Muscle of leg (tissue), 16 donors: Measurements from ENCODE around the gene GPR149. TPM values are rescaled to one million over a fixed set of nuclear protein-coding genes. Genes with fewer than 3 reads are reported as not detected.
"Not testable (repeated sequence)": the region's sequence is repeated elsewhere in the genome, so short reads cannot be mapped to it uniquely, and the experiment has no call there.

Experiments
- DNase-seq: peaks from one replicate; pipeline ENCODE4 v3.0.0; 2013
- H3K27ac ChIP-seq: one replicate; pipeline ENCODE4 v1.5.1; 2013; ENCODE audit warnings: mild to moderate bottlenecking, low read length, control low read depth
- H3K27me3 ChIP-seq: one replicate; pipeline ENCODE4 v1.6.1; 2013; ENCODE audit warnings: low read length; ENCODE audit not compliant: control insufficient read depth, insufficient read depth
- H3K36me3 ChIP-seq: one replicate; pipeline ENCODE4 v1.6.1; 2013; ENCODE audit warnings: low read length; ENCODE audit not compliant: control insufficient read depth, insufficient read depth
- H3K4me1 ChIP-seq: one replicate; pipeline ENCODE4 v1.6.1; 2013; ENCODE audit warnings: low read length; ENCODE audit not compliant: control insufficient read depth, insufficient read depth
- H3K4me3 ChIP-seq: one replicate; pipeline ENCODE4 v1.5.1; 2013; ENCODE audit warnings: low read length, control low read depth
- H3K9me3 ChIP-seq: replicated peaks from 2 replicates; pipeline ENCODE4 v1.6.1; 2013; ENCODE audit warnings: low read depth, low read length; ENCODE audit not compliant: control insufficient read depth
- WGBS: methylation state at CpG from one replicate; pipeline ENCODE4 v1.1.5; 2013; ENCODE audit warnings: missing lambda C conversion rate; ENCODE audit not compliant: insufficient coverage; 5-methylcytosine and 5-hydroxymethylcytosine counted together
- long read RNA-seq, 11 donors: transcript quantifications; one replicate each; lab custom pipeline, GENCODE V29; 2026
- polyA plus RNA-seq, 8 donors: library from polyadenylated mRNA; unstranded; fragments of 120-200 nt; gene quantifications; one replicate each; pipeline versions ENCODE4 v1.2.1 to v1.2.3, GENCODE V29; 2013; ENCODE audit warnings: inconsistent platforms in 1 of 8, low replicate concordance in 1 of 8; ENCODE audit not compliant: insufficient read length in 8 of 8, insufficient read depth in 1 of 8
- total RNA-seq: library from RNA; stranded (reverse); fragments of 120-200 nt; gene quantifications from one replicate; pipeline ENCODE4 v1.2.4, GENCODE V29; 2013

The GPR149 gene, protein sequence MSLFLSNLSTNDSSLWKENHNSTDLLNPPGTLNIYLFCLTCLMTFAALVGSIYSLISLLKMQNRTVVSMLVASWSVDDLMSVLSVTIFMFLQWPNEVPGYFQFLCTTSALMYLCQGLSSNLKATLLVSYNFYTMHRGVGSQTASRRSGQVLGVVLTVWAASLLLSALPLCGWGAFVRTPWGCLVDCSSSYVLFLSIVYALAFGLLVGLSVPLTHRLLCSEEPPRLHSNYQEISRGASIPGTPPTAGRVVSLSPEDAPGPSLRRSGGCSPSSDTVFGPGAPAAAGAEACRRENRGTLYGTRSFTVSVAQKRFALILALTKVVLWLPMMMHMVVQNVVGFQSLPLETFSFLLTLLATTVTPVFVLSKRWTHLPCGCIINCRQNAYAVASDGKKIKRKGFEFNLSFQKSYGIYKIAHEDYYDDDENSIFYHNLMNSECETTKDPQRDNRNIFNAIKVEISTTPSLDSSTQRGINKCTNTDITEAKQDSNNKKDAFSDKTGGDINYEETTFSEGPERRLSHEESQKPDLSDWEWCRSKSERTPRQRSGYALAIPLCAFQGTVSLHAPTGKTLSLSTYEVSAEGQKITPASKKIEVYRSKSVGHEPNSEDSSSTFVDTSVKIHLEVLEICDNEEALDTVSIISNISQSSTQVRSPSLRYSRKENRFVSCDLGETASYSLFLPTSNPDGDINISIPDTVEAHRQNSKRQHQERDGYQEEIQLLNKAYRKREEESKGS
- total RNA-seq (0.35 TPM), polyA plus RNA-seq (under 1 TPM in 7 of 8 donors, not detected in 1; 0.05 to 0.50 (median 0.24) TPM)
- long read RNA-seq, donor 1 = 0 reads
- long read RNA-seq, donor 2 = 0 reads
- long read RNA-seq, donor 3 = 0 reads
- long read RNA-seq, donor 4 = 0 reads
- long read RNA-seq, donor 5 = 0 reads
- long read RNA-seq, donor 6 = 0 reads
- long read RNA-seq, donor 7 = 0 reads
- long read RNA-seq, donor 8 = 0 reads
- long read RNA-seq, donor 9 = 0 reads
- long read RNA-seq, donor 10 = 0 reads
- long read RNA-seq, donor 11 = 0 reads

DNA sequence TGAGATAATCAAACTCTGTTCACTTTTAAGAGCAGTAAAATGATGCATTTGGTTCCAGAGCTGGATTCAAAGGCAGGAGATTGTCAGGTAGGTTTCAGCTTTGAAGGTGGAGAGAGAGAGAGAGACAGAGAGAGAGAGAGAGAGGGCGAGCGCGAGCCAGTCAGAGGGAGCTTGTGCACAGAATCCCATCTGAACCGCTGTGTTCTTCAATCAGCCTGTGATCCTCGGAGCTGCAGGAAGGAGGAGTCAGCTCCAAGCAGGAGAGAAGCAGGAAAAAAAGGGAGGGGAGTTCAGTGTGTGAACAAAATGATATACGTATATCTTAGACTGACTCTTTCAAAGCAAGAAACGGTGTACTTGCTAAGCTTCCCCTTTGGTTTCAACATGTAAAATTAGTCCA, at the start of gene GPR149:
Gene GPR149 (minus strand): TSS at position 177 of the 400 bp plus-strand sequence. CDS start 575 bp downstream, outside the sequence.
- peaks cover 23% of the 10 kb centered on the region for H3K27me3 ChIP-seq
- peak; percentile 54 for DNase-seq
- H3K36me3 ChIP-seq = no peaks in the 10 kb centered on the region
- 9% methylated on average over 4 of the region's 7 CpGs for WGBS
- peaks cover 8% of the 10 kb centered on the region for H3K4me1 ChIP-seq
- no peaks in the 10 kb centered on the region for H3K9me3 ChIP-seq
- no peak within 1 kb of the TSS for H3K27ac ChIP-seq
- H3K4me3 ChIP-seq = no peak within 1 kb of the TSS

DNA sequence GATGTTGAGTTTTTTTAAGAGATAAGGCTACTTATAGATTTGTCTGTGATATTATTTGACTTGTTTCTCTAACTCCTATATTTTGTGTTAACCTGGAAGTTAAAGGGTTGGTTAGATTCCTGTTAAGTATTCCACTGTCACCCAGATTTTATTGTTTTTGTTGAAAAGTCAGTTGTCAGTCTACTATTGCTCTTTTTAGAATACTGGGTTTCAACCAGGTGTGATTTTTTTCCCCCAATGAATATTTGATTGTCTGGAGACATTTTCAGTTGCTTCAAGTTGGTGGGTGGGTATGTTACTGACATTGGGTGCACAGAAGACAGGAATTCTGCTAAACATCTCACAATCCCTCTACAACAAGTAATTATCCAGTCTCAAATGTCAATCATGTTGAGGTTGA, 43.8 kb upstream of the GPR149 start:
- Histone ChIP-seq H3K27me3 (no peaks in the 10 kb centered on the region), H3K4me3 (no peak overlapping the region), H3K27ac (no peak overlapping the region), H3K9me3 (no peaks in the 10 kb centered on the region), H3K36me3 (no peaks in the 10 kb centered on the region), H3K4me1 (no peaks in the 10 kb centered on the region)
- DNase-seq = no peak

DNA sequence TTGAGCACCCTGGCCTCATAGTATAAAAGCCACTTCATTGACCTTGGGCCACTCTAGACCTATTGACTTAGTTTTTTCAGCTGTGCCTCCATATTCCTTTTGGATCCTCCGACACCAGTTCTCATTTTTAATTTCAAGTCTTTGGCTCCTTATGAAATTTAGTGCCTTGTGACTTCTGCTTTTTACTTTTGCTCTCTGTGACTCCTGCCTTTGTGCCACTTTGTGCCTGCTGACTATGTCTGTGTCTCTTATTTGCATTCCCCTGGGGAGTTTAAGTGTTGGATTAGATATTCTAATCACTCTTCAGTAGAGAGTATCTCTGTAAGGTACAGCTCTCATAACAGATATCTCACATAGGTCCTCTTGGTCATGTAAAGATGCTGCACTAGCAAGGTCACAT, 39.6 kb upstream of the GPR149 start:
- DNase-seq = no peak
- Histone ChIP-seq H3K36me3 (no peaks in the 10 kb centered on the region), H3K4me3 (no peak overlapping the region), H3K9me3 (no peaks in the 10 kb centered on the region), H3K27ac (no peak overlapping the region), H3K27me3 (no peaks in the 10 kb centered on the region), H3K4me1 (no peaks in the 10 kb centered on the region)
- WGBS = 100% methylated on average over 1 of the region's 1 CpG

DNA sequence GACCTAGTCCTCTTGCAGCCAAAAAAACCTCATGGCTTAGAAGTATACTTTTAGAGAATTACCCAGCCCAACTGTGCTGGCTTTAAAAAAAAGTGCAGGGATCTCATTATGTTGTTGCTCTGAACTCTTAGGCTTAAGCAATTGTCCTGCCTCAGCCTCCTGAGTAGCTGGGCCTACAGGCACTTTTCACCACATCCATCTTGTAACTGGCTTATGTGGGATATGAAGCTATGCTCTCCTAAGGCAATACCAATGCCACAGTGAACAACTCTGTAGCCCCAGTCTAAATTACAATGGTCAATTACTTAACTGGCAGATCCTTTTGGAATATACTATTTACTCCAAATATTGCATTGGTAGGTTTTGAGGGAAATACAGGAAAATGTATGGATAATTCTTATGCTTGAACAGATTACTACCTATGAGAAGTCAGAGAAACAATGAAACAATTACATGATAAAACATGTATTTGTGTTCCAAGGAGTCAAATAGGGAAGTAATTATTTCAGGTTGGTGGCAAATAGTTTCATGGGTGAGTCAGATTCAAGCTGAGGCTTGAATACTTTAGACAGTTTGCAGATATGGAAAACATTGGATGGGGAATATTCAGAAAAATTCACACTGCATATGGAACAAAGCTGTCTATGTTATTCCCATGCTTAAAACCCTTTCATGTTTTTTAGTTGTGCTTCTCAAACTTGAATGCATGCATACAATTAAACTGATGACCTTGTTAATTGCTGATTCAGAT, 34.6 kb upstream of the GPR149 start:
- H3K27ac ChIP-seq = no peak overlapping the region
- no peak overlapping the region for H3K4me3 ChIP-seq
- no peaks in the 10 kb centered on the region for H3K27me3 ChIP-seq
- H3K9me3 ChIP-seq = no peaks in the 10 kb centered on the region
- no peak for DNase-seq
- H3K36me3 ChIP-seq = no peaks in the 10 kb centered on the region
- no peaks in the 10 kb centered on the region for H3K4me1 ChIP-seq

DNA sequence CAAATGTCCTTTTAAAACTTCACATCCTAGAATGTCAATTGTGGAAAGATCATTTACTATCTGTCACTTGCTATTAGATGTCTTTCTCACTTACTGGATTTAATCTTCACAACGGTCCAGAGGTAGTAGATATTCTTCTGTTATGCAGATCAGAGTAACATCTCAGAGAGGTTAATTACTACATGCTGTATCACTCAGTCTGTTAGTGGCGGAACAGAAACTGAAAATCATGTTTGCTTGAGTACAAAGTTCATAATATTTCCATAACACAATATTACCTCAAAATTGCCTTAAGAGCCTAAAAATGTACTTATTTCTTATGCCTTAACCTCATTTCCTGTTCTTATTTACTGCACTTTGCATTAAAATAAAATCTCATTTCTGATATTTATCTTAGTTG, 28.6 kb upstream of the GPR149 start:
- WGBS = no CpG with 5 or more reads among the region's 2 CpGs
- Histone ChIP-seq H3K4me3 (no peak overlapping the region), H3K27me3 (no peaks in the 10 kb centered on the region), H3K4me1 (no peaks in the 10 kb centered on the region), H3K27ac (no peak overlapping the region), H3K9me3 (no peaks in the 10 kb centered on the region), H3K36me3 (no peaks in the 10 kb centered on the region)
- DNase-seq = no peak

DNA sequence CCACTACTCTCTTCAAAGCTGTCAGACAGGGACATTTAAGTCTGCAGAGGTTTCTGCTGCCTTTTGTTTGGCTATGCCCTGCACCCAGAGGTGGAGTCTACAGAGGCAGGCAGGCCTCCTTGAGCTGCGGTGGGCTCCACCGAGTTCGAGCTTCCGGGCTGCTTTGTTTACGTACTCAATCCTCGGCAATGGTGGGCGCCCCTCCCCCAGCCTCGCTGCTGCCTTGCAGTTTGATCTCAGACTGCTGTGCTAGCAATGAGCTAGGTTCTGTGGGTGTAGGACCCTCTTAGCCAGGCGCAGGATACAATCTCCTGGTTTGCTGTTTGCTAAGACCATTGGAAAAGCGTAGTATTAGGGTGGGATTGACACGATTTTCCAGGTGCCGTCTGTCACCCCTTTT, 9.1 kb upstream of the GPR149 start:
- H3K4me3 ChIP-seq, H3K27ac ChIP-seq, H3K9me3 ChIP-seq, H3K4me1 ChIP-seq, H3K36me3 ChIP-seq, H3K27me3 ChIP-seq, DNase-seq: not testable (repeated sequence)
- 86% methylated on average over 7 of the region's 12 CpGs for WGBS

DNA sequence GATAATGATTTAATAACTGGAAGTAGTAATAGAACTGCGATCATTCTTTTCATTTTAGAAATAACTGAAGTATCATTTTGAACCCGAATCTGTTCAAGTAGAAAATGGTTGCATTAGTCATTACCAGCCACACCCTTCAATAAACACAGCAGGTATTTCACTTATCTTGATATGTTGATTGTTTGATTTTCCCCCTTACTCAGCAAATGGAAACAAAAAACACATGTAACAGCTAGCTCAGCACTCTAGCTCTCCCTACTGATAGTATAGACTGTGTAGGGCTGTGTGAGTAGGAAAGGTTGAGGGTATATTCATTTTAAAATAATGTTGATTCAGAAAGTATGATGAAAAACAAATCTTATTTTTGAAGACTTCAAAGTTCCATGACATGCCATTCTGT, 1.1 kb upstream of the GPR149 start:
- DNase-seq = no peak
- no peak overlapping the region for H3K27ac ChIP-seq
- no peak overlapping the region for H3K4me3 ChIP-seq
- peaks cover 23% of the 10 kb centered on the region for H3K27me3 ChIP-seq
- no peaks in the 10 kb centered on the region for H3K36me3 ChIP-seq
- H3K4me1 ChIP-seq = peaks cover 8% of the 10 kb centered on the region
- H3K9me3 ChIP-seq = no peaks in the 10 kb centered on the region
- no CpG with 5 or more reads among the region's 2 CpGs for WGBS

DNA sequence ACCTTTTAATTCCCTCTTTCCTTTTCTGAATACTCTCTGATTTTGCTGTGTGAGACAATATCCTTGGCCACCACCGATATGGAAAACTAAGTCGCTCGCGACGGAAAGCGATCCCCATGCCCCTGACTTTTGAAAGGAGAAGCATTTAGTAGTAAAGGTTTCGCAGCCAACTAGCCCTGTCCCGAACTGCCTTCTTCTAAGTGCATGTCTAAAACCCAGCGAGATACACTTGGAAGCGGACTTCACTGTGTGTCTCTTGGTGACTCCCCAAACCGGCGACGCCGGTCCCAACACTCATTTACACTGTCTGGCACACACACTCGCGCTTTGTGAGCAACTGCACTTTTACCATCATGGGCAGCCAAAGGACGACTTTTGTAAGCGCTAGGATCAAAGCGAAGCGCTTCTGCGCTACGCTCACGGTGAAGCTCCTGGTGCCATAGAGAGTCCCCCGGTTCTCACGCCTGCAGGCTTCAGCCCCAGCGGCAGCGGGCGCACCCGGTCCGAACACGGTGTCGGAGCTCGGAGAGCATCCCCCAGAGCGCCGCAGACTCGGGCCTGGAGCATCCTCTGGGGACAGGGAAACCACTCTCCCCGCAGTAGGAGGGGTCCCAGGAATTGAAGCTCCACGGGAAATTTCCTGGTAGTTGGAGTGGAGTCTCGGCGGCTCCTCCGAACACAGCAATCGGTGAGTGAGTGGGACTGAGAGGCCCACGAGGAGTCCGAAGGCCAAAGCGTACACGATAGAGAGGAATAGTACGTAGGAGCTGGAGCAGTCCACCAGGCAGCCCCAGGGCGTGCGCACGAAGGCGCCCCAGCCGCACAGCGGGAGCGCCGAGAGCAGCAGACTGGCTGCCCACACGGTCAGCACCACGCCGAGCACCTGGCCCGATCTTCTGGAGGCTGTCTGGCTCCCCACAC, 1.4 kb downstream of the GPR149 start:
- DNase-seq = peak; percentile 28
- WGBS = 1% methylated on average over 47 of the region's 59 CpGs
- H3K36me3 ChIP-seq = no peaks in the 10 kb centered on the region
- H3K27ac ChIP-seq = no peak overlapping the region
- H3K4me3 ChIP-seq = peak overlapping the region; percentile 19
- no peaks in the 10 kb centered on the region for H3K9me3 ChIP-seq
- H3K4me1 ChIP-seq = peaks cover 8% of the 10 kb centered on the region
- H3K27me3 ChIP-seq = peaks cover 23% of the 10 kb centered on the region

DNA sequence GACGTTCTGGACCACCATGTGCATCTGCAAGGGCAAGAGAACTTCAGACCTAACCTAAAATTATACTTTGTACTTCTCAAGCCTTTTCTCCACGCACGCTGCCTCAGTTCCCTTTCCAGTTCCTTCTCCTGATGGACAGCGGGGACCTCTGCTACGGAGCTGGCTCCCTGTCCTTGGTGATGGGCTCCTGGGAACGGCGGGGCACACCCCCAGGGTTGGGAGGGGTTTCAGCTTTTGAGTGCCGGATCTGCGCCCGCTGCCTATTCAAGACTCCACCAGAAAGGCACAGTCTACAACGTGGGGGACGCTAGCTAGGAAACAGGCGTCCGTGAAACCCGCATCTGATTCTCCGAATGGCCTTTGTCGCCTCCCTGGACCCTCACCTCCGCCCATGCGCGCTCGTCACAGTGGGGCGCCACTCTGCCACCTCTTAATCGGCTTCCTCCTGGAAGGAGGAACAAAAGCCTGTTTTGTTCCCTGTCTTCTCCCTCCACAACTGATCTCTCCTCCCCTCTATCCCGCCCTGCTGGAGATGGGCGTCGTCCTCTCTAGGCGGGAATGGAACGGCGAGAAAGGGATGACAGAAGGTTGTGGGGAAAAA, 2.2 kb downstream of the GPR149 start:
- Histone ChIP-seq H3K4me3 (peak overlapping the region; percentile 19), H3K4me1 (peaks cover 8% of the 10 kb centered on the region), H3K27ac (no peak overlapping the region), H3K27me3 (peaks cover 23% of the 10 kb centered on the region), H3K36me3 (no peaks in the 10 kb centered on the region), H3K9me3 (no peaks in the 10 kb centered on the region)
- DNase-seq = peak; percentile 58
- WGBS = 4% methylated on average over 20 of the region's 29 CpGs
